ENCODE data around the gene NMT1. TPM values are rescaled to one million over a fixed set of nuclear protein-coding genes. Genes with fewer than 3 reads are reported as not detected.
A peak's percentile ranks its signal among the peaks of the same experiment; 100 is the strongest.

The NMT1 gene
- total and polyA plus RNA-seq, 2 of the 13 experiments (the other 11 are each of a cell fraction or from before 2014, with no cell fraction given) = 75.7 to 142 TPM

GRCh38 chr17:45132572-45133463, 71.7 kb downstream of the NMT1 start (continued):
- TF ChIP-seq ZNF839 (CRISPR knock-in tag; IDR thresholded peaks at IDR 0.05; ENCODE audit: borderline replicate concordance) (peak; percentile 95; the same call in 1 of the 2 replicates), NFE2L1 (CRISPR knock-in tag; IDR thresholded peaks at IDR 0.05; ENCODE audit: borderline replicate concordance) (no peak; the same call in 1 of the 2 replicates), HOMEZ (CRISPR knock-in tag; IDR thresholded peaks at IDR 0.05; ENCODE audit: low read depth) (no peak), HMGXB4 (CRISPR knock-in tag; IDR thresholded peaks at IDR 0.05; ENCODE audit: borderline replicate concordance in 1 of 2, low read depth in 1 of 2) (peak; percentile 53 to 69), ZC3H13 (CRISPR knock-in tag; IDR thresholded peaks at IDR 0.05) (peak; percentile 74; the same call in 1 of the 2 replicates), ZNF296 (CRISPR knock-in tag; conservative IDR thresholded peaks at IDR 0.05) (no peak), BCL3 (CRISPR knock-in tag; IDR thresholded peaks at IDR 0.05) (no peak), ZNF33A (CRISPR knock-in tag; IDR thresholded peaks at IDR 0.05; ENCODE audit: borderline replicate concordance) (no peak), ZBTB25 (CRISPR knock-in tag; IDR thresholded peaks at IDR 0.05) (peak; percentile 43), SMAD9 (CRISPR knock-in tag; IDR thresholded peaks at IDR 0.05) (no peak), ZNF746 (CRISPR knock-in tag; IDR thresholded peaks at IDR 0.05) (peak; percentile 70), CEBPG (CRISPR knock-in tag; IDR thresholded peaks at IDR 0.05) (no peak), ISL2 (CRISPR knock-in tag; IDR thresholded peaks at IDR 0.05) (peak; percentile 56; the same call in 1 of the 2 replicates), E2F5 (CRISPR knock-in tag; conservative IDR thresholded peaks at IDR 0.05) (no peak), ZNF777 (CRISPR knock-in tag; IDR thresholded peaks at IDR 0.05) (peak; percentile 31; the same call in 1 of the 2 replicates), MXI1 (IDR thresholded peaks at IDR 0.05; ENCODE audit: borderline replicate concordance, low read depth, low read length) (peak; percentile 52; the same call in 2 of the 3 replicates), MED13 (CRISPR knock-in tag; IDR thresholded peaks at IDR 0.05) (no peak), ZNF430 (CRISPR knock-in tag; IDR thresholded peaks at IDR 0.05) (0 out of 2 replicates have a peak, but pooled peaks have one; percentile 38), ZNF33B (CRISPR knock-in tag; IDR thresholded peaks at IDR 0.05) (no peak; the same call in 1 of the 2 replicates), ATF2 (CRISPR knock-in tag; IDR thresholded peaks at IDR 0.05) (peak; percentile 91), KAT2B (IDR thresholded peaks at IDR 0.05; ENCODE audit: borderline replicate concordance, low read depth, low read length) (no peak)

Measured in HepG2 (cell line).